Keratinocyte (primary cell): ENCODE results near the gene AGO1.

ENCODE experiments used
- EZH2 ChIP-seq: IDR thresholded peaks from one replicate; pipeline ENCODE4 v1.6.1; 2012; ENCODE audit warnings: inconsistent platforms, mild to moderate bottlenecking, low read length, moderate library complexity
- TF ChIP-seq, protein P1 (sequence below), 3 experiments: IDR thresholded peaks in 1 of 3; conservative IDR thresholded peaks in 1 of 3; optimal IDR thresholded peaks in 1 of 3; 2 replicates in 2 of 3; 3 replicates in 1 of 3; pipeline versions ENCODE3 to v1.5.1; 2011; ENCODE audit warnings: low read length in 3 of 3, mild to moderate bottlenecking in 3 of 3, moderate library complexity in 2 of 3, control low read depth in 1 of 3, inconsistent platforms in 1 of 3; ENCODE audit not compliant: insufficient read depth in 2 of 3; ENCODE audit errors: extremely low read depth in 1 of 3

GRCh38 chr1:35888255-35888654, 5.2 kb downstream of the AGO1 start:
- TF ChIP-seq, protein P1, sequence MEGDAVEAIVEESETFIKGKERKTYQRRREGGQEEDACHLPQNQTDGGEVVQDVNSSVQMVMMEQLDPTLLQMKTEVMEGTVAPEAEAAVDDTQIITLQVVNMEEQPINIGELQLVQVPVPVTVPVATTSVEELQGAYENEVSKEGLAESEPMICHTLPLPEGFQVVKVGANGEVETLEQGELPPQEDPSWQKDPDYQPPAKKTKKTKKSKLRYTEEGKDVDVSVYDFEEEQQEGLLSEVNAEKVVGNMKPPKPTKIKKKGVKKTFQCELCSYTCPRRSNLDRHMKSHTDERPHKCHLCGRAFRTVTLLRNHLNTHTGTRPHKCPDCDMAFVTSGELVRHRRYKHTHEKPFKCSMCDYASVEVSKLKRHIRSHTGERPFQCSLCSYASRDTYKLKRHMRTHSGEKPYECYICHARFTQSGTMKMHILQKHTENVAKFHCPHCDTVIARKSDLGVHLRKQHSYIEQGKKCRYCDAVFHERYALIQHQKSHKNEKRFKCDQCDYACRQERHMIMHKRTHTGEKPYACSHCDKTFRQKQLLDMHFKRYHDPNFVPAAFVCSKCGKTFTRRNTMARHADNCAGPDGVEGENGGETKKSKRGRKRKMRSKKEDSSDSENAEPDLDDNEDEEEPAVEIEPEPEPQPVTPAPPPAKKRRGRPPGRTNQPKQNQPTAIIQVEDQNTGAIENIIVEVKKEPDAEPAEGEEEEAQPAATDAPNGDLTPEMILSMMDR (optimal IDR thresholded peaks at IDR 0.05 in 1 of 3, IDR thresholded peaks at IDR 0.05 in 1 of 3, conservative IDR thresholded peaks at IDR 0.05 in 1 of 3; ENCODE audit: extremely low read depth in 1 of 3, insufficient read depth in 2 of 3, low read length in 3 of 3): no peak
- no peak for TF ChIP-seq EZH2
